HS-5 (cell line): Measurements from ENCODE around the gene PLCXD1.
"Not testable (repeated sequence)": the region's sequence is repeated elsewhere in the genome, so short reads cannot be mapped to it uniquely, and the experiment has no call there.

ENCODE experiments used
- DNase-seq: peaks from one replicate; pipeline ENCODE4 v3.0.0-alpha.2; 2012; ENCODE audit warnings: low read depth

The PLCXD1 gene

GRCh38 chrX:291411-291901 lies 10.3 kb downstream of the PLCXD1 start:
- DNase-seq, result no peak

DNA sequence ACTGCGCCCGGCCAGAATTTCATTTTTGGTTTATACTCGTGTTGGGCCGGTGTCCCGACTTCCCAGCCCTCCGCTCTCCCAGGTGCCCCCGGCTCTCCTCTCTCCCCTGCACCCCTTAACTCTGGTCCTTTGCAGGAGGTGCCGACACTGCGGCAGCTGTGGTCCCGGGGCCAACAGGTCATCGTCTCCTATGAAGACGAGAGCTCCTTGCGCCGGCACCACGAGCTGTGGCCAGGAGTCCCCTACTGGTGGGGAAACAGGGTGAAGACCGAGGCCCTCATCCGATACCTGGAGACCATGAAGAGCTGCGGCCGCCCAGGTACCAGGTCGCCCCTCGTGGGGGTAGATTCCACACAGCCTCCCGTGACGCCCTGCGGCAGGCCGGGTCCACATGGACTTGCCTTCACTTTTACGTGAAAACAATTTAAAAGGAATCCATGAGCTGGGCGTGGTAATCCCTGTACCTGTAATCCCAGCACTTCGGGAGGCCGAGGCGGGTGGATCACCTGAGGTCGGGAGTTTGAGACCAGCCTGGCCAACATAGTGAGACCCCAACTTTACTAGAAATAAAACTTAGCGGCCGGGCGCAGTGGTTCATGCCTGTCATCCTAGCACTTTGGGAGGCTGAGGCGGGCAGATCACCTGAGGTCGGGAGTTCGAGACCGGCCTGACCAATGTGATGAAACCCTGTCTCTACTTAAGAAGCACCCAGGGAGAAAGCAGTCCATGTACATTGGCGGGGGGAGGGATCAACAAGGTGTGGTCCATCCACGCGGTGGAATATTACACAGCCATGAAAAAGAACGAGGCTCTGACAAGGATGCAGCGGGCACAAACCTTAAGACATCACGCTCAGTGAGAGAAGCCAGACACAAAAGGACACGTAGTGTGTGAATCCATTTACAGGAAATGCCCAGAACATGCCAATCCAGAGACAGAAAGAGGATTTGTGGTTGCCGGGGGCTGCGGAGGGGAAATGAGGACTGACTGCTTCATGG lies 12.0 kb downstream of the PLCXD1 start:
- no peak for DNase-seq

- no peak for DNase-seq
These were observed 14.0 kb downstream of the PLCXD1 start for GRCh38 chrX:295136-295535.

DNA sequence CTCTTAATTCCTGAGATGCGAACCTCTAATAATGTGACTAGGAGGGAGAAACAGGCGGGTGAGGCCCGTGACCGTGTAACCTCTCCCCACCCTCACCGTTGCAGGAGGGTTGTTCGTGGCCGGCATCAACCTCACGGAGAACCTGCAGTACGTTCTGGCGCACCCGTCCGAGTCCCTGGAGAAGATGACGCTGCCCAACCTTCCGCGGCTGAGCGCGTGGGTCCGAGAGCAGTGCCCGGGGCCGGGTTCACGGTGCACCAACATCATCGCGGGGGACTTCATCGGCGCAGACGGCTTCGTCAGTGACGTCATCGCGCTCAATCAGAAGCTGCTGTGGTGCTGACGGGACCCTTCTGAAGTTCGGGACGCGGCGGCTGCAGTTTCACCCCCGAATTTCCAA lies 17.8 kb downstream of the PLCXD1 start:
- no peak for DNase-seq

DNA sequence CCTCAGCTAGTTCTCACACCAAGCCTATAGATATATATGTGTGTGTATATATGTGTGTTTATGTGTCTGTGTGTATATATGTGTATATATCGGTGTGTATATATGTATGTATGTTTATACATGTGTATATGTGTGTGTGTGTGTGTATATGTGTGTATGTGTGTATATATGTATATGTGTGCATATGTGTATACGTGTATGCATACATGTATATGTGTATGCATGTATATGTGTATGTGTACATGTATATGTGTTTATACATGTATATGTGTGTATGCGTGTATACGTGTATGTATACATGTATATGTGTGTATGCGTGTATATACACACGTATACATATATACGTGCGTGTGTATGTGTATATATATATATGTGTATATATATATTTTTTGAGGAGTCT lies 19.2 kb downstream of the PLCXD1 start:
- DNase-seq, result no peak

GRCh38 chrX:302975-303374 lies 21.8 kb downstream of the PLCXD1 start:
- no peak for DNase-seq

GRCh38 chrX:305781-306613 lies 24.8 kb downstream of the PLCXD1 start:
- DNase-seq, result not testable (repeated sequence)

DNA sequence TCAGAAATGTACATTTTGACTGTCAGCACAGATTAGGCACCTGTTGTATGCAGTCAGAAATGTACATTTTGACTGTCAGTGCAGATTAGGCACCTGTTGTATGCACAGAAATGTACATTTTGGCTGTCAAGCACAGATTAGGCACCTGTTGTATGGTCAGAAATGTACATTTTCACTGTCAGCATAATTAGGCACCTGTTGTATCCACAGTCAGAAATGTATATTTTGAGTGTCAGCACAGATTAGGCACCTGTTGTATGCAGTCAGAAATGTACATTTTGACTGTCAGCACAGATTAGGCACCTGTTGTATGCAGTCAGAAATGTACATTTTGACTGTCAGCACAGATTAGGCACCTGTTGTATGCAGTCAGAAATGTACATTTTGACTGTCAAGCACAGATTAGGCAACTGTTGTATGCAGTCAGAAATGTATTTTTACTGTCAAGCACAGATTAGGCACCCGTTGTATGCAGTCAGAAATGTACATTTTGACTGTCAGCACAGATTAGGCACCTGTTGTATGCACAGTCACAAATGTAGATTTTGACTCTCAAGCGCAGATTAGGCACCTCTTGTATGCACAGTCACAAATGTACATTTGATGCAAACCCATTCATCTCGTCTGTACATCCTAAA lies 25.6 kb downstream of the PLCXD1 start:
- DNase-seq, result not testable (repeated sequence)

DNA sequence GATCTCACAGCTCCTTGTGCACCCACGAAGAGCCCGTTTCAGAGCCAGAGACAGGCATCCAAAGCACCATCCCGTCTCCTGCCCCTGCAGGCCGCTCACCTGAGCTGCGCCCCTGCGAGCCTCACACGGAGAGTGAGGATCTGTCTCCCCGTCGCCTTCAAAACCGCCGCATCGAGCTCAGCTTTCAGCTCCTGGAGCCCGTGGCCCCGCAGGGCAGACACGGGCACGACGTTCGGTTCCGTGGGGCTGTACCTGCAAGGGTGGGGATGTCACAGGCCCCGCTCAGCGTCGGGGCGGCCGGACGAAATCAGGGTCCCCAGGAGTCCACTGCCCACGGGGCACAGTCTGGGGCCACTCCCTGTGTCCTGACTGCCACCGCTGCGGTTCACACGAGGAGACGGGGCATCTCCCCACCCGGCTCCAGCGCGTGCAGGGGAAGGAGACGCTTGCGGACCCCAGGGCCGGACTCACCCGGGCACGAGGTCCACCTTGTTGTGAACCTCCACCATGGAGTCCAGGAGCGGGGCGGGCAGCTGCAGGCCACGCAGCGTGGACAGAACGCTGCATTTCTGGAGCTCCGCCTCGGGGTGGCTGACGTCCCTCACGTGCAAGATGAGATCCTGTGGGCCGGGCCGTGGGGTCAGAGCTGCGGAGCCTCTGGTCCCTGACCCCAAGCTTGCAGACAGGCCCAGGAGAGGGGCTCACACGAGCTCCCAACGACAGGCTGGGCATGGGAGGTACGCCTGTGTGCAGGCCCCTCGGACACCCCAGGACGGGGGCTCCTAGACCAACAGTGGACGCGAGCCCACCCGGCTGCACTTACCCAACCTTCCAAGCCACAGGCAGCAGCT lies 26.3 kb downstream of the PLCXD1 start:
- DNase-seq, result no peak

- no peak for DNase-seq
These were observed 27.8 kb downstream of the PLCXD1 start for GRCh38 chrX:308821-309520.

DNA sequence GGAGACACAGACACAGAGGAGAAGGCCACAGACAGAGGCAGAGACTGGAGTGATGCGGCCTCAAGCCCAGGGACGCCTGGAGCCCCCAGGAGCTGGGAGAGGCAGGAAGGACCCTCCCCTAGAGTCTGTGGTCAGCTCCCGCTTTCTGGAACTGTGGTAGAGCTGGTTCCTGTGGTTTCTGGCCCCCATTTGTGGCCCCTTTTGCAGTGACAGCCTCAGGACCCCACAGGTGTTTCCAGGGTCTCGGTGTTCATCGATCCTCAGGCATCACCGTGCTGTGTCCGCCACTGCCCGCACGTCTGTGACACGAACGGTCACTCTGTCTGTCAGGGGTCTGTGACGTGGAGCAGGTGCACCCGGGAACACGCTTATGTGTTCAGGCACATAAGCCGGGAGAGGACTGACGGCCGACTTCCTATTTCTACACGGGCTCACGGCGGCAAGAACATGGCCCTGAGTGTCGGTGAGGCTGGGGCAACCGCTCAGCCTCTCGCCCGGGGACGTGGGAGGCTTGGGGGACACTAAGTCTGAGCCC lies 29.5 kb downstream of the PLCXD1 start:
- no peak for DNase-seq

GRCh38 chrX:311156-312129 lies 30.3 kb downstream of the PLCXD1 start:
- no peak for DNase-seq

DNA sequence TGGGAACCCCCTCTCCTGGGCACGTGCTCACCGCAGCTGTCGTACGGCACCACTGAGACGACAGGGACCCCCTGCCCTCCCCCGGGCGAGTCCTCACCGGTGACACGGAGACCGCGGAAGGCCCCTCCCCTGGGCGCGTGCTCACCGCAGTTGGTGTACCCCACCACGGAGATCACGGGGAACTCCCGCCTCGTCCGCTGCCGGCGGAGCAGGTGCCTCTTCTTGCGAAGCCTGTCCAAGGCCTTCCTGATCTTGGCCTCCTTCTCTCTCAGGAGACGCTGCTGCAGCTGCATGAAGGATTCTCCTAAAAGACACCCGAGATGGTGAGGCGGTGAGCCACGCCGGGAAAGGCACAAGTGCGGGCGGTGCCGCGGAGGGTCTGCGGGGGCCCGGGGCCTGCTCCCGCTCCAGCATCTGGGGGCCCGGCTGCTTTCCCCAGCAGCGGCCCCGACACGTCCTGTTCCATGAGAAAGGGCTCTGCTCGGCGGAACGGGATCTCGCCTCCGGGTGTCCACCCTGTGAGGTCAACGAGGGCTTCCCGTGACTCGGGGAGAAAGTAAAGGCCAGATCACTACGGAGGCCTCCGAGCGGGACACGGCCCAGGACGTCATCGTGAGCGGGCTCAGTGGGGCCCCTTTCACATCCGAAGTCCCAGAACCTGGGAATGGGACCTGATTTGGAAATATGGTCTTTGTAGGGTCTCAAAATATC lies 31.6 kb downstream of the PLCXD1 start:
- no peak for DNase-seq

- DNase-seq, result no peak
These were observed 32.4 kb downstream of the PLCXD1 start for GRCh38 chrX:313546-313945.

DNA sequence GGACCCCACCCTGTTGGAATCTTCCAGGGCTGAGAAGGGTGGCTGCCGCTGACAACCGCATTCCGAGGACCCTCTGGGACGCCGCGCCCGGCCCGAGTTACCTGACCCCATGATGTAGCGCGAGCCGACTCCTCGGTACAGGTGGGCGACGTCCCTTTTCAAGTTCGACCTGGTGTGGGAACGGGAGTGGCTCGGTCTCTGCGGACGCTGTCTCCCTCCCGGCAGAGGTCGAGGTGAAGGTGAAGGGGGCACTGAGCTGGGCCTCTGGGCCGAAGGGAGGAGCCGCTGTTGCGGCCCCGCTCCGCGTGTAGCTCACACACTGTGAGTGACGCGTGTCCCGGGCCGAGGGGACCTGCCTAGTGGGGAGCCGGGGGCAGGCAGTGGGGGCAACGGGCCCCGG lies 32.9 kb downstream of the PLCXD1 start:
- DNase-seq, result no peak

DNA sequence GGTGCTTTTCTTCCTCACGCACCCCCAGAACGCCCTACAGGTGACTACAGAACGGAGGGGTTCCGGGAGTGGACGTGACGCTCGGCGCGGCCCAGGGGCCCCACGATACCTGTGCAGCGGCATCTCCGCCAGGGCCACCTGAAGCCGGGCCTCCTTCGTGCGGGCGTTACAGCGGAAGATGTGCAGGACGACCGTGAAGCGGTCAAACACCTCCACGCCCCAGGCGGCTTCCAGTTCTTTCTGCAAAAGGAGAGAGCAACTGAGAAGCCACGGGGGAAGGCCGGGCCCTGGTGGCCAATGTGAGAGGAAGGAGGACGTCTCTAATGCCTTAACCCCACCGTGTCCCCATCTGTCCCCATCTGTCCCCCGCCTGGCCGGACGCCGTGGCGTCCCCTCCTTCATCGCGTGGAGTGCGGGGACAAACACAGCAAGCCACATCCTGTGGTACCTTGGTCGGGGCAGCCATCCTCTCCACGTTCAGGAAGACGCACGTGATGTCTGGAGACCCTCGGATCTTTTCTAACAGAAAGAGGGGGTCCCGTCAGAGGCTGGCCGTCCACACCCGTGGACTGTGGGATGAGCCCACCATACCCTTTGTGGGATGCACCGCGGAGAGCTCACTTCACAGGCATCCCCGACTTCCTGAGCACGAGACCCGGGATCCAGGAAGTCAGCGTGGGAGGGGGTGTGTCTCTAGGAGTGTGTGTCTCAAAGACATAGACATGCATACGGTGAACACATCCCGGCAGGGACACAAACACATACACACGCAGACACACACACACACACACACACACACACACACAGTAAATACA lies 33.8 kb downstream of the PLCXD1 start:
- DNase-seq, result no peak
